Esophagus muscularis mucosa (tissue), 4 donors: ENCODE data around the gene HSPBAP1. TPM values are rescaled to one million over a fixed set of nuclear protein-coding genes. Genes with fewer than 3 reads are reported as not detected.

ENCODE experiments used
- DNase-seq: peaks from one replicate; pipeline ENCODE4 v3.0.0-alpha.2; 2017; ENCODE audit errors: extremely low spot score
- H3K27ac ChIP-seq, 4 donors: fragments of 200-600 bp; sonication (generic); replicated peaks in 1 of 4; 1 replicate in 3 of 4; 2 replicates in 1 of 4; pipeline ENCODE4 v1.5.1; 2016 to 2019; ENCODE audit warnings: mild to moderate bottlenecking in 1 of 4
- H3K27me3 ChIP-seq, 4 donors: fragments of 200-600 bp; sonication (generic); one replicate each; pipeline versions ENCODE4 v1.5.1 to v1.6.0; 2016 to 2019
- H3K36me3 ChIP-seq, 4 donors: fragments of 200-600 bp; sonication (generic); one replicate each; pipeline ENCODE4 v1.5.1; 2016 to 2019
- H3K4me1 ChIP-seq, 4 donors: fragments of 200-600 bp; sonication (generic); one replicate each; pipeline ENCODE4 v1.5.1; 2016 to 2019
- H3K4me3 ChIP-seq, 4 donors: fragments of 200-600 bp; sonication (generic); 1 replicate in 2 of 4; 2 replicates in 2 of 4; pipeline ENCODE4 v1.5.1; 2016 to 2019; ENCODE audit warnings: mild to moderate bottlenecking in 4 of 4, moderate library complexity in 1 of 4
- H3K9me3 ChIP-seq, 4 donors: fragments of 200-600 bp; sonication (generic); 1 replicate in 3 of 4; 2 replicates in 1 of 4; pipeline ENCODE4 v1.5.1; 2016 to 2019
- CTCF ChIP-seq, 3 experiments: fragments of 200-600 bp in 2 of 3; fragments of 450-650 bp in 1 of 3; sonication (generic) in 2 of 3; IDR thresholded peaks; one replicate each; pipeline ENCODE4 v1.5.1; 2017 to 2019; ENCODE audit warnings: antibody characterized with exemption in 3 of 3, mild to moderate bottlenecking in 2 of 3, moderate library complexity in 1 of 3
- EP300 ChIP-seq: sonication (generic); formaldehyde crosslinking; IDR thresholded peaks from one replicate; pipeline ENCODE4 v1.6.1; 2017; ENCODE audit warnings: antibody characterized with exemption
- POLR2A ChIP-seq: fragments of 450-650 bp; IDR thresholded peaks from one replicate; pipeline ENCODE4 v1.6.1; 2017; ENCODE audit warnings: antibody characterized with exemption, moderate library complexity, mild to moderate bottlenecking, low read depth
- POLR2AphosphoS5 ChIP-seq, 2 donors: sonication (generic); formaldehyde crosslinking; IDR thresholded peaks; one replicate each; pipeline ENCODE4 v1.6.1; 2017; ENCODE audit warnings: antibody characterized with exemption in 2 of 2
- WGBS: methylation state at CpG from one replicate; pipeline ENCODE4 v1.1.5; 2018; 5-methylcytosine and 5-hydroxymethylcytosine counted together
- intact Hi-C: fragments of 100-400 bp; cut with DNase I; formaldehyde crosslinking; loops from one replicate; pipeline ENCODE4 v1.15.1; 2023
- total RNA-seq, 4 donors: library from RNA; depleted of rRNA; stranded (reverse); fragments of >200 nt; gene quantifications; one replicate each; pipeline versions ENCODE4 v1.1.0 to v1.2.1, GENCODE V29; 2016

Gene HSPBAP1
- total RNA-seq, 4 donors from 2014 or later: 5.5 to 14.5 (median 8.2) TPM

- H3K4me3 ChIP-seq: no peak overlapping the region
- no peaks in the 10 kb centered on the region for H3K9me3 ChIP-seq
- 95% methylated on average over 3 of the region's 3 CpGs for WGBS
- H3K4me1 ChIP-seq: no peaks in the 10 kb centered on the region
- TF ChIP-seq POLR2A (no peak), CTCF (IDR thresholded peaks at IDR 0.05) (no peak), POLR2AphosphoS5 (IDR thresholded peaks at IDR 0.05) (no peak), EP300 (no peak)
- no peak for DNase-seq
- no peak overlapping the region for H3K27ac ChIP-seq
- peaks cover 0 to 37% (median 10%) of the 10 kb centered on the region in 4 donors for H3K36me3 ChIP-seq
- intact Hi-C loops: no loop called here
- H3K27me3 ChIP-seq: no peaks in the 10 kb centered on the region
Observed at GRCh38 chr3:122766430-122766829, 27.2 kb downstream of the HSPBAP1 start.

- 74% methylated on average over 3 of the region's 3 CpGs for WGBS
- H3K27ac ChIP-seq: no peak overlapping the region
- no peaks in the 10 kb centered on the region for H3K27me3 ChIP-seq
- TF ChIP-seq POLR2AphosphoS5 (IDR thresholded peaks at IDR 0.05): no peak
- no peak for TF ChIP-seq POLR2A
- no peak for TF ChIP-seq CTCF (IDR thresholded peaks at IDR 0.05)
- no peak for TF ChIP-seq EP300
- no peak overlapping the region for H3K4me3 ChIP-seq
- peaks cover 0 to 3% (median 0%) of the 10 kb centered on the region in 4 donors for H3K4me1 ChIP-seq
- no peak for DNase-seq
- H3K9me3 ChIP-seq: no peaks in the 10 kb centered on the region
- H3K36me3 ChIP-seq: peaks cover 0 to 17% (median 8%) of the 10 kb centered on the region in 4 donors
- intact Hi-C loops: no loop called here
Observed at GRCh38 chr3:122760453-122761271, 33.0 kb downstream of the HSPBAP1 start.

GRCh38 chr3:122758877-122759560, 34.6 kb downstream of the HSPBAP1 start:
- intact Hi-C loops: no loop called here
- Histone ChIP-seq H3K9me3 (no peaks in the 10 kb centered on the region), H3K27ac (no peak overlapping the region), H3K27me3 (no peaks in the 10 kb centered on the region), H3K4me1 (peaks cover 0 to 3% (median 0%) of the 10 kb centered on the region in 4 donors), H3K36me3 (peaks cover 7 to 23% (median 16%) of the 10 kb centered on the region in 4 donors), H3K4me3 (no peak overlapping the region)
- TF ChIP-seq CTCF (IDR thresholded peaks at IDR 0.05): no peak
- TF ChIP-seq POLR2AphosphoS5 (IDR thresholded peaks at IDR 0.05): no peak
- TF ChIP-seq POLR2A: no peak
- TF ChIP-seq EP300: no peak
- 76% methylated on average over 3 of the region's 3 CpGs for WGBS
- DNase-seq: no peak

- DNase-seq: no peak
- peaks cover 11 to 52% (median 25%) of the 10 kb centered on the region in 4 donors for H3K36me3 ChIP-seq
- H3K27me3 ChIP-seq: no peaks in the 10 kb centered on the region
- H3K4me3 ChIP-seq: no peak overlapping the region
- peaks cover 0 to 3% (median 0%) of the 10 kb centered on the region in 4 donors for H3K4me1 ChIP-seq
- no peaks in the 10 kb centered on the region for H3K9me3 ChIP-seq
- TF ChIP-seq CTCF (IDR thresholded peaks at IDR 0.05) (no peak), EP300 (no peak), POLR2AphosphoS5 (IDR thresholded peaks at IDR 0.05) (no peak), POLR2A (no peak)
- 97% methylated on average over 2 of the region's 2 CpGs for WGBS
- intact Hi-C loops: no loop called here
- H3K27ac ChIP-seq: no peak overlapping the region
Observed at GRCh38 chr3:122755491-122755890, 38.1 kb downstream of the HSPBAP1 start.
